Kidney (tissue), 14 donors: ENCODE measurements around the gene CITED1. TPM values are rescaled to one million over a fixed set of nuclear protein-coding genes. Genes with fewer than 3 reads are reported as not detected.

Experiments used
- DNase-seq, 5 donors: peaks; one replicate each; pipeline ENCODE4 v3.0.0-alpha.2; 2013 to 2020
- FAIRE-seq: peaks from 2 replicates; lab custom pipeline; 2012; peaks lifted over from hg19 to GRCh38; lab: Jason Lieb, UNC
- H3K27ac ChIP-seq, 2 donors: one replicate each; pipeline ENCODE4 v1.7.0; 2013; ENCODE audit warnings: low read depth in 2 of 2, low read length in 2 of 2, inconsistent platforms in 1 of 2
- H3K27me3 ChIP-seq: one replicate; pipeline ENCODE4 v1.7.1; 2013; ENCODE audit warnings: low read length, inconsistent platforms; ENCODE audit not compliant: control insufficient read depth, insufficient read depth
- H3K36me3 ChIP-seq, 3 donors: one replicate each; pipeline versions ENCODE4 v1.7.0 to v1.7.1; 2013; ENCODE audit warnings: low read length in 3 of 3, control low read depth in 1 of 3, inconsistent platforms in 1 of 3; ENCODE audit not compliant: insufficient read depth in 3 of 3, control insufficient read depth in 2 of 3
- H3K4me1 ChIP-seq, 3 donors: one replicate each; pipeline versions ENCODE4 v1.7.0 to v1.7.1; 2013; ENCODE audit warnings: low read length in 3 of 3, inconsistent platforms in 1 of 3, low read depth in 1 of 3; ENCODE audit not compliant: control insufficient read depth in 2 of 3, insufficient read depth in 2 of 3
- H3K4me3 ChIP-seq, 3 donors: one replicate each; pipeline versions ENCODE4 v1.7.0 to v1.8.1; 2013; ENCODE audit warnings: low read length in 3 of 3, control low read depth in 1 of 3, inconsistent platforms in 1 of 3
- H3K9ac ChIP-seq, 3 donors: one replicate each; pipeline versions ENCODE4 v1.7.0 to v1.7.1; 2013; ENCODE audit warnings: low read length in 3 of 3, control low read depth in 1 of 3, inconsistent platforms in 1 of 3
- H3K9me3 ChIP-seq, 3 donors: one replicate each; pipeline versions ENCODE4 v1.7.0 to v1.7.1; 2013; ENCODE audit warnings: low read length in 3 of 3, control low read depth in 1 of 3, inconsistent platforms in 1 of 3; ENCODE audit not compliant: control insufficient read depth in 2 of 3, insufficient read depth in 1 of 3
- intact Hi-C: fragments of 100-400 bp; cut with DNase I; formaldehyde crosslinking; loops from one replicate; pipeline ENCODE4 v1.11.1; 2022
- polyA plus RNA-seq: library from polyadenylated mRNA; stranded (reverse); fragments of 350-450 nt; fragmentation: Illumina TruSeq; extraction: RNeasy Lipid Tissue Mini Kit (QIAGEN cat#74804); gene quantifications from one replicate; pipeline ENCODE4 v1.2.3, GENCODE V29; 2014; ENCODE audit warnings: low read depth, low replicate concordance; ENCODE audit not compliant: insufficient read depth
- total RNA-seq: library from RNA; stranded (reverse); fragmentation: NEBNext Ultra II Directional; extraction: Animal tissue kit (Norgen Biotek cat#: 25700); gene quantifications from one replicate; pipeline ENCODE4 v1.2.1, GENCODE V29; 2021
- TF ChIP-seq, protein P1 (sequence below): IDR thresholded peaks from 3 replicates; pipeline ENCODE4 v1.5.1; 2012; ENCODE audit warnings: mild to moderate bottlenecking, moderate library complexity, borderline replicate concordance; ENCODE audit not compliant: insufficient read depth; ENCODE audit errors: extremely low read depth
- donor health status: control.
- donor health status: control.
- donor health status: control.
- donor health status: control.
- donor health status: control.
- donor health status: DM: yes; HTN: yes; CAD: no.
- donor health status: Normal renal cell carcinoma (clear cell type).

Gene CITED1
- total and polyA plus RNA-seq, 2 donors from 2014 or later = 1.5 to 3.8 TPM

DNA sequence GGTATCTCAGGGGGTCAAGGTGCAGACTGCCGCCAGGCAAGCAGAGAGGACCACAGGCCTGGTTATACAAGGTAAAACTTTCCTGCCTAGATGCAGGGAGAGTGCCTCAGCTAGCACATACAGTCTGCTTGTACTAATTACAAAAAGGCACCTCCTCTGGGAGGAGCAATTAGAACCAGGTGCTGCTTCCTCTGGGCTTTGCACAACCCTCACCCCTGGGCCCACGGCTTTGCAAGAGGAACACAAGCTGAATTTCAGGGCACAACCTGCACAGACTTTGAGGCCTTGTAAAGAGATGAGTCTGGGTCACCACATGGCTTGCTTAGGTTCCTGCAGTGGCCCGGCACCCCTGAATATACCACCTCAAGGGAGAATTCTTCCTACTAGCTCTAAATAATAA lies 9.2 kb upstream of the CITED1 start:
- Histone ChIP-seq H3K27me3 (peaks cover 6% of the 10 kb centered on the region), H3K27ac (no peak overlapping the region), H3K4me3 (no peak overlapping the region), H3K4me1 (no peaks in the 10 kb centered on the region), H3K9ac (no peak overlapping the region), H3K9me3 (no peaks in the 10 kb centered on the region), H3K36me3 (no peaks in the 10 kb centered on the region)
- no peak for FAIRE-seq
- no peak for DNase-seq
- intact Hi-C loops = no loop called here
- TF ChIP-seq, protein P1, sequence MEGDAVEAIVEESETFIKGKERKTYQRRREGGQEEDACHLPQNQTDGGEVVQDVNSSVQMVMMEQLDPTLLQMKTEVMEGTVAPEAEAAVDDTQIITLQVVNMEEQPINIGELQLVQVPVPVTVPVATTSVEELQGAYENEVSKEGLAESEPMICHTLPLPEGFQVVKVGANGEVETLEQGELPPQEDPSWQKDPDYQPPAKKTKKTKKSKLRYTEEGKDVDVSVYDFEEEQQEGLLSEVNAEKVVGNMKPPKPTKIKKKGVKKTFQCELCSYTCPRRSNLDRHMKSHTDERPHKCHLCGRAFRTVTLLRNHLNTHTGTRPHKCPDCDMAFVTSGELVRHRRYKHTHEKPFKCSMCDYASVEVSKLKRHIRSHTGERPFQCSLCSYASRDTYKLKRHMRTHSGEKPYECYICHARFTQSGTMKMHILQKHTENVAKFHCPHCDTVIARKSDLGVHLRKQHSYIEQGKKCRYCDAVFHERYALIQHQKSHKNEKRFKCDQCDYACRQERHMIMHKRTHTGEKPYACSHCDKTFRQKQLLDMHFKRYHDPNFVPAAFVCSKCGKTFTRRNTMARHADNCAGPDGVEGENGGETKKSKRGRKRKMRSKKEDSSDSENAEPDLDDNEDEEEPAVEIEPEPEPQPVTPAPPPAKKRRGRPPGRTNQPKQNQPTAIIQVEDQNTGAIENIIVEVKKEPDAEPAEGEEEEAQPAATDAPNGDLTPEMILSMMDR = no peak

GRCh38 chrX:72313707-72314641 lies 8.3 kb upstream of the CITED1 start:
- intact Hi-C loops = no loop called here
- TF ChIP-seq, protein P1 = no peak
- H3K27me3 ChIP-seq = peaks cover 11% of the 10 kb centered on the region
- DNase-seq = peak in 1 of 5 donors; percentile 2
- no peak overlapping the region for H3K27ac ChIP-seq
- H3K9ac ChIP-seq = no peak overlapping the region
- no peaks in the 10 kb centered on the region for H3K36me3 ChIP-seq
- no peak overlapping the region for H3K4me3 ChIP-seq
- peaks cover 0 to 4% (median 0%) of the 10 kb centered on the region in 3 donors for H3K4me1 ChIP-seq
- no peaks in the 10 kb centered on the region for H3K9me3 ChIP-seq
- no peak for FAIRE-seq

GRCh38 chrX:72312311-72312940 lies 6.7 kb upstream of the CITED1 start:
- H3K27me3 ChIP-seq = peaks cover 23% of the 10 kb centered on the region
- intact Hi-C loops = no loop called here
- H3K4me3 ChIP-seq = no peak overlapping the region
- no peak overlapping the region for H3K9ac ChIP-seq
- DNase-seq (peak in 1 of 5 donors; percentile 3), FAIRE-seq (no peak)
- H3K9me3 ChIP-seq = no peaks in the 10 kb centered on the region
- peaks cover 0 to 8% (median 0%) of the 10 kb centered on the region in 3 donors for H3K4me1 ChIP-seq
- H3K36me3 ChIP-seq = no peaks in the 10 kb centered on the region
- TF ChIP-seq, protein P1 = no peak
- H3K27ac ChIP-seq = no peak overlapping the region
